ENCODE data around the gene CLPX. TPM values are rescaled to one million over a fixed set of nuclear protein-coding genes. Genes with fewer than 3 reads are reported as not detected.
A peak's percentile ranks its signal among the peaks of the same experiment; 100 is the strongest.

Gene CLPX
- total and polyA plus RNA-seq, 9 of the 15 experiments (the other 6 are each of a cell fraction or from before 2014, with no cell fraction given) = 11.2 to 83.3 (median 51.3) TPM

GRCh38 chr15:65217526-65218482 lies 32.7 kb upstream of the CLPX start (continued):
- TF ChIP-seq KDM1A (IDR thresholded peaks at IDR 0.05) = no peak
- no peak for TF ChIP-seq NCOA4 (IDR thresholded peaks at IDR 0.05; ENCODE audit: partially characterized antibody)
- no peak for TF ChIP-seq TBP (optimal IDR thresholded peaks at IDR 0.05; ENCODE audit: low read depth, low read length)
- TF ChIP-seq CAMTA2 (CRISPR knock-in tag; conservative IDR thresholded peaks at IDR 0.05) = no peak
- TF ChIP-seq NFE2 (IDR thresholded peaks at IDR 0.05; ENCODE audit: low read depth) = peak; percentile 86
- TF ChIP-seq HDGF (IDR thresholded peaks at IDR 0.05) = no peak
- TF ChIP-seq SMARCA4 (IDR thresholded peaks at IDR 0.05) = peak; percentile 74
- TF ChIP-seq HSF4 (CRISPR knock-in tag; IDR thresholded peaks at IDR 0.05; ENCODE audit: borderline replicate concordance) = no peak
- no peak for TF ChIP-seq CCAR2 (IDR thresholded peaks at IDR 0.05; ENCODE audit: low read depth, low read length)
- TF ChIP-seq THRB (CRISPR knock-in tag; conservative IDR thresholded peaks at IDR 0.05) = no peak
- TF ChIP-seq RBFOX2 (IDR thresholded peaks at IDR 0.05; ENCODE audit: low read depth, low read length) = no peak
- no peak for TF ChIP-seq KLF13 (tag; IDR thresholded peaks at IDR 0.05; ENCODE audit: borderline replicate concordance, low read depth)
- no peak for TF ChIP-seq FOXM1 (IDR thresholded peaks at IDR 0.05; ENCODE audit: low read depth)
- no peak for TF ChIP-seq FOXM1 (CRISPR knock-in tag; IDR thresholded peaks at IDR 0.05; ENCODE audit: low read depth)
- no peak for TF ChIP-seq CHD4 (IDR thresholded peaks at IDR 0.05; ENCODE audit: insufficient read depth, insufficient replicate concordance, low read depth, low read length, poor library complexity, severe bottlenecking)
- no peak for TF ChIP-seq ZNF347 (CRISPR knock-in tag; IDR thresholded peaks at IDR 0.05; ENCODE audit: low read depth)
- no peak for TF ChIP-seq ZBTB17 (CRISPR knock-in tag; IDR thresholded peaks at IDR 0.05)
- TF ChIP-seq KLF6 (CRISPR knock-in tag; IDR thresholded peaks at IDR 0.05; ENCODE audit: borderline replicate concordance) = no peak
- no peak for TF ChIP-seq RBM34 (IDR thresholded peaks at IDR 0.05; ENCODE audit: borderline replicate concordance, insufficient read depth, low read length)
- no peak for TF ChIP-seq GTF3C2 (IDR thresholded peaks at IDR 0.05; ENCODE audit: borderline replicate concordance, extremely low read depth, insufficient read length)
- no peak for TF ChIP-seq BRD4 (IDR thresholded peaks at IDR 0.05)
- TF ChIP-seq NFIX (CRISPR knock-in tag; IDR thresholded peaks at IDR 0.05; ENCODE audit: low read depth) = no peak
- TF ChIP-seq MCM7 (IDR thresholded peaks at IDR 0.05) = no peak
- no peak for TF ChIP-seq RUNX1 (IDR thresholded peaks at IDR 0.05; ENCODE audit: low read depth)
- no peak for TF ChIP-seq ZNF79 (CRISPR knock-in tag; IDR thresholded peaks at IDR 0.05; ENCODE audit: low read depth)
- no peak for TF ChIP-seq POLR2H (tag; IDR thresholded peaks at IDR 0.05; ENCODE audit: low read depth)

All from K562 (cell line).